ENCODE data around the gene STAB1. TPM values are rescaled to one million over a fixed set of nuclear protein-coding genes. Genes with fewer than 3 reads are reported as not detected.

STAB1 gene
- total RNA-seq, 1 donor from 2014 or later: not detected

- peaks cover 1% of the 10 kb centered on the region for H3K36me3 Mint-ChIP-seq
- Histone ChIP-seq H3K9me3 (ENCODE audit: low read depth) (no peaks in the 10 kb centered on the region), H3K4me3 (peak overlapping the region; percentile 94), H3K9ac (peak overlapping the region; percentile 64), H3K4me1 (peaks cover 32% of the 10 kb centered on the region), H3F3A (ENCODE audit: low read depth) (peaks cover 31% of the 10 kb centered on the region), H4K20me1 (ENCODE audit: low read depth) (peaks cover 54% of the 10 kb centered on the region), H3K4me2 (peak overlapping the region; percentile 88), H3K79me2 (ENCODE audit: low read depth) (peaks cover 54% of the 10 kb centered on the region), H3K27me3 (no peaks in the 10 kb centered on the region), H2AFZ (replicated peaks) (no peak overlapping the region), H3K27ac (no peak overlapping the region), H3K36me3 (no peaks in the 10 kb centered on the region)
- peaks cover 34% of the 10 kb centered on the region for H3K4me1 Mint-ChIP-seq
- no peak overlapping the region for H3K27ac Mint-ChIP-seq
- DNase-seq (ENCODE audit: low spot score): peak; percentile 79
- peak overlapping the region; percentile 88 for H3K4me3 Mint-ChIP-seq
- peaks cover 10% of the 10 kb centered on the region for H3K27me3 Mint-ChIP-seq (ENCODE audit: insufficient read depth, low read depth)
- no peaks in the 10 kb centered on the region for H3K9me3 Mint-ChIP-seq
- TF ChIP-seq CTCF (IDR thresholded peaks at IDR 0.05) (no peak), EZH2phosphoT487 (IDR thresholded peaks at IDR 0.05) (no peak), EZH2 (IDR thresholded peaks at IDR 0.05) (no peak)
Measured at GRCh38 chr3:52532838-52533622, 37.9 kb downstream of the STAB1 start.

DNA sequence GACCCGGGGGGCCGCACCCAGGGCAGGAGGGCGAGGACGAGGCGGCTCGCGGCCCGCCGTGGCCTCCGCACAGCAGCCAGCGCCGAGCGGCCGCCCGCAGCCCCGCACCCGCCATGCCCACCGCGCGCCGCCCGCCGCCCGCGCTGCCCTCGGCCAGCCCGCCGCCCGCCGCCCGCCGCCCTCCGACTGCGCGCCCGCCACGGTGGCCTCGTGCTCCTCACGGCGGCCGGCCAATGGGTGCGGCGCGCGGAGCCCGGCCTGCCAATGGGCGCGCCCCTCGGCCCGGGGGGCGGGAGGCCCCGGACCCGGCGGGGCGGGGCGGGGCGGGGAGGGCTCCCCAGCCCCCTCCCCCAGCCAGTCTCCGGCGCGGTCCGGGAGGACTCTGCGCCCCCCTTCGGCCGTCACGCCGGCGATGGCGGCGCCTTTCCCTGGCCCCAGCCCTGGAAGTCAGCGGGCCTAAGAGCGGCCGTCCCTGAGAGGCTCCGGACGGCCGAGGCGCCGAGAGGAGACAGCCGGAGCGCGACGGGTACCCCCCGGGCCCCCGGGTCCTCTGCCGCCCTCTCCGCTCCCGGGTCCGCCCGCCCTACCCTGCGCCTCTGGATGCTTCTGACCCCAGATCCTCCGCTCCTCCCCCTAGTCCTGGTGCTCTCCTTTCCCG is 38.6 kb downstream of the STAB1 start, which contains the start of gene NT5DC2:
Gene NT5DC2, minus strand, starts transcription at position 235 of the 658 bp plus-strand sequence. Its CDS starts 120 bp downstream, at position 115.
- H3K27ac Mint-ChIP-seq: peak within 1 kb of the TSS; percentile 81
- peak; percentile 92 for DNase-seq (ENCODE audit: low spot score)
- Histone ChIP-seq H3K9ac (peak within 1 kb of the TSS; percentile 64), H2AFZ (replicated peaks) (no peak within 1 kb of the TSS), H3K4me1 (peaks cover 36% of the 10 kb centered on the region), H3F3A (ENCODE audit: low read depth) (peaks cover 31% of the 10 kb centered on the region), H3K4me3 (peak within 1 kb of the TSS; percentile 94), H3K27ac (peak within 1 kb of the TSS; percentile 2), H3K27me3 (no peaks in the 10 kb centered on the region), H4K20me1 (ENCODE audit: low read depth) (peaks cover 60% of the 10 kb centered on the region), H3K9me3 (ENCODE audit: low read depth) (no peaks in the 10 kb centered on the region), H3K79me2 (ENCODE audit: low read depth) (peaks cover 61% of the 10 kb centered on the region), H3K4me2 (peak within 1 kb of the TSS; percentile 88), H3K36me3 (no peaks in the 10 kb centered on the region)
- H3K27me3 Mint-ChIP-seq (ENCODE audit: insufficient read depth, low read depth): peaks cover 10% of the 10 kb centered on the region
- H3K9me3 Mint-ChIP-seq: no peaks in the 10 kb centered on the region
- peaks cover 2% of the 10 kb centered on the region for H3K36me3 Mint-ChIP-seq
- TF ChIP-seq CTCF (IDR thresholded peaks at IDR 0.05): no peak
- TF ChIP-seq EZH2 (IDR thresholded peaks at IDR 0.05): no peak
- TF ChIP-seq EZH2phosphoT487 (IDR thresholded peaks at IDR 0.05): no peak
- H3K4me3 Mint-ChIP-seq: peak within 1 kb of the TSS; percentile 88
- H3K4me1 Mint-ChIP-seq: peaks cover 36% of the 10 kb centered on the region

- peak overlapping the region; percentile 62 for H3K4me3 ChIP-seq
- H3K4me1 ChIP-seq: peaks cover 36% of the 10 kb centered on the region
- TF ChIP-seq EZH2 (IDR thresholded peaks at IDR 0.05) (no peak), CTCF (IDR thresholded peaks at IDR 0.05) (no peak), EZH2phosphoT487 (IDR thresholded peaks at IDR 0.05) (no peak)
- H3K9ac ChIP-seq: peak overlapping the region; percentile 55
- H3K27me3 Mint-ChIP-seq (ENCODE audit: insufficient read depth, low read depth): peaks cover 8% of the 10 kb centered on the region
- peak overlapping the region; percentile 2 for H3K27ac ChIP-seq
- H3K79me2 ChIP-seq (ENCODE audit: low read depth): peaks cover 68% of the 10 kb centered on the region
- peaks cover 7% of the 10 kb centered on the region for H3K36me3 Mint-ChIP-seq
- H3F3A ChIP-seq (ENCODE audit: low read depth): peaks cover 31% of the 10 kb centered on the region
- H3K36me3 ChIP-seq: no peaks in the 10 kb centered on the region
- peak; percentile 60 for DNase-seq (ENCODE audit: low spot score)
- peaks cover 42% of the 10 kb centered on the region for H3K4me1 Mint-ChIP-seq
- no peaks in the 10 kb centered on the region for H3K27me3 ChIP-seq
- H3K9me3 ChIP-seq (ENCODE audit: low read depth): no peaks in the 10 kb centered on the region
- H2AFZ ChIP-seq (replicated peaks): no peak overlapping the region
- peaks cover 59% of the 10 kb centered on the region for H4K20me1 ChIP-seq (ENCODE audit: low read depth)
- peak overlapping the region; percentile 81 for H3K27ac Mint-ChIP-seq
- peak overlapping the region; percentile 84 for H3K4me3 Mint-ChIP-seq
- H3K4me2 ChIP-seq: peak overlapping the region; percentile 77
- no peaks in the 10 kb centered on the region for H3K9me3 Mint-ChIP-seq
Measured at GRCh38 chr3:52534281-52535183, 39.4 kb downstream of the STAB1 start.

Measured in neural progenitor cell (in vitro differentiated cells).